Liver (tissue), 9 donors: Measurements from ENCODE around the gene CPN1. TPM values are rescaled to one million over a fixed set of nuclear protein-coding genes. Genes with fewer than 3 reads are reported as not detected.

Experiments
- DNase-seq: peaks from one replicate; pipeline ENCODE4 v3.0.0-alpha.2; 2017; ENCODE audit warnings: low spot score
- H3K27ac ChIP-seq, 2 donors: one replicate each; pipeline ENCODE4 v1.7.0; 2013; ENCODE audit warnings: inconsistent platforms in 2 of 2, low read length in 2 of 2, control low read depth in 1 of 2, low read depth in 1 of 2, mild to moderate bottlenecking in 1 of 2
- H3K27me3 ChIP-seq, 4 donors: one replicate each; pipeline versions ENCODE4 v1.6.1 to v1.7.0; 2013; ENCODE audit warnings: low read length in 3 of 4, inconsistent platforms in 1 of 4, mild to moderate bottlenecking in 1 of 4, moderate library complexity in 1 of 4; ENCODE audit not compliant: control insufficient read depth in 4 of 4, insufficient read depth in 4 of 4
- H3K36me3 ChIP-seq, 4 donors: one replicate each; pipeline versions ENCODE4 v1.6.1 to v1.7.0; 2013; ENCODE audit warnings: low read length in 3 of 4, mild to moderate bottlenecking in 3 of 4, low read depth in 1 of 4, moderate library complexity in 1 of 4; ENCODE audit not compliant: control insufficient read depth in 4 of 4, insufficient read depth in 3 of 4
- H3K4me1 ChIP-seq, 4 donors: one replicate each; pipeline versions ENCODE4 v1.6.1 to v1.7.0; 2013; ENCODE audit warnings: low read length in 3 of 4, mild to moderate bottlenecking in 3 of 4, moderate library complexity in 1 of 4; ENCODE audit not compliant: control insufficient read depth in 4 of 4, insufficient read depth in 4 of 4
- H3K4me3 ChIP-seq, 3 donors: one replicate each; pipeline versions ENCODE4 v1.6.1 to v1.7.0; 2013; ENCODE audit warnings: low read length in 3 of 3, control low read depth in 1 of 3, low read depth in 1 of 3, mild to moderate bottlenecking in 1 of 3
- H3K9ac ChIP-seq, 2 donors: one replicate each; pipeline ENCODE4 v1.7.0; 2013; ENCODE audit warnings: low read length in 2 of 2, mild to moderate bottlenecking in 2 of 2, moderate library complexity in 2 of 2, control low read depth in 1 of 2, low read depth in 1 of 2
- H3K9me3 ChIP-seq, 4 donors: one replicate each; pipeline versions ENCODE4 v1.6.1 to v1.7.0; 2013; ENCODE audit warnings: low read length in 3 of 4; ENCODE audit not compliant: control insufficient read depth in 4 of 4
- EGR1 ChIP-seq, 2 donors: IDR thresholded peaks; 2 replicates each; pipeline ENCODE4 v1.6.1; 2016 to 2018; ENCODE audit warnings: antibody characterized with exemption in 2 of 2, low read depth in 2 of 2
- FOXA1 ChIP-seq: IDR thresholded peaks from 2 replicates; pipeline ENCODE4 v1.6.1; 2016; ENCODE audit warnings: antibody characterized with exemption
- GABPA ChIP-seq, 2 donors: IDR thresholded peaks in 1 of 2; conservative IDR thresholded peaks in 1 of 2; 2 replicates each; pipeline ENCODE4 v1.6.1; 2016; ENCODE audit warnings: antibody characterized with exemption in 2 of 2, mild to moderate bottlenecking in 1 of 2, moderate library complexity in 1 of 2
- HNF4A ChIP-seq, 2 donors: conservative IDR thresholded peaks; 2 replicates each; pipeline ENCODE4 v1.6.1; 2016; ENCODE audit warnings: antibody characterized with exemption in 2 of 2, mild to moderate bottlenecking in 2 of 2
- NR2F2 ChIP-seq: IDR thresholded peaks from 2 replicates; pipeline ENCODE4 v1.6.1; 2016; ENCODE audit warnings: antibody characterized with exemption
- RXRA ChIP-seq, 2 donors: IDR thresholded peaks; 2 replicates each; pipeline ENCODE4 v1.6.1; 2017 to 2018; ENCODE audit warnings: antibody characterized with exemption in 2 of 2, mild to moderate bottlenecking in 1 of 2
- WGBS: extraction: QIAGEN DNeasy Blood & Tissue Kit; methylation state at CpG from one replicate; pipeline ENCODE4 v1.1.7; 2013; 5-methylcytosine and 5-hydroxymethylcytosine counted together
- polyA plus RNA-seq, 2 donors: library from polyadenylated mRNA; stranded (reverse) in 1 of 2; unstranded in 1 of 2; fragments of 200-250 nt in 1 of 2; fragments of >200 nt in 1 of 2; fragmentation: Nextera tagmentation in 1 of 2; extraction: Ambion mirVana in 1 of 2; gene quantifications; one replicate each; pipeline versions ENCODE4 v1.2.1 to v1.2.3, GENCODE V29; 2013 to 2015
- total RNA-seq, 2 donors: library from RNA; depleted of rRNA; stranded (reverse); fragments of >200 nt; gene quantifications; one replicate each; pipeline ENCODE4 v1.2.3, GENCODE V29; 2014
- TF ChIP-seq, protein P1 (sequence below): IDR thresholded peaks from 2 replicates; pipeline ENCODE4 v1.6.1; 2016; ENCODE audit warnings: antibody characterized with exemption, mild to moderate bottlenecking
- TF ChIP-seq, protein P2 (sequence below): fragments of 150-350 bp; IDR thresholded peaks from 2 replicates; pipeline ENCODE4 v1.5.1; 2017; ENCODE audit warnings: improper control_type of control experiment, low read depth, low read length; ENCODE audit not compliant: missing input control
- TF ChIP-seq, protein P3 (sequence below): IDR thresholded peaks from 2 replicates; pipeline ENCODE4 v1.6.1; 2016; ENCODE audit warnings: antibody characterized with exemption
- TF ChIP-seq, protein P4 (sequence below): IDR thresholded peaks from 2 replicates; pipeline ENCODE4 v1.6.1; 2016; ENCODE audit warnings: antibody characterized with exemption
- donor health status: healthy.
- donor health status: healthy.
- donor health status: healthy.
- donor health status: healthy.
- donor health status: healthy.

Gene CPN1
- total and polyA plus RNA-seq, 4 donors = 30.4 to 119 (median 96.8) TPM

DNA sequence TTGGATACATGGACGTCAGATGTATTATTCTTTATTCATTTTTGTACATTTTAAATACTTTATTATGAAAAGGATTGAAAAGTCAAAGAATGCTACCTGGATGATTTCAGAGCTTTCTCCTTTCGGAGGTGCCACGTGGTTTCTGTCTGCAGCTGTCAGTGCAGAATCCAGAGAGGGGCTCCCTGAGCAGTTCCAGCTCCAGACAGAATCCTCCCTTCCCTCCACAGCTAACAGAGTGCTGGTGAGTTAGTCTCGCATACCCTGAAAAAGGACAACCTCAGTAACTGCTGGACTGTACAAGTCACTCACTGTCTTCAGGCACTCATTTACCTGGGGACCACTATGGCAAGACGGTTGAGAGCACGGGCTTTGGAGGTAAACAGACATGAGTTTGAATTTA is 82.8 kb downstream of the CPN1 start:
- Histone ChIP-seq H3K4me1 (peaks cover 0 to 11% (median 4%) of the 10 kb centered on the region in 4 donors), H3K36me3 (no peaks in the 10 kb centered on the region), H3K9me3 (no peaks in the 10 kb centered on the region), H3K9ac (no peak overlapping the region), H3K27me3 (no peaks in the 10 kb centered on the region), H3K27ac (no peak overlapping the region), H3K4me3 (no peak overlapping the region)
- no peak for DNase-seq
- WGBS = 94% methylated on average over 6 of the region's 6 CpGs
- no peak for TF ChIP-seq NR2F2
- TF ChIP-seq, protein P1, sequence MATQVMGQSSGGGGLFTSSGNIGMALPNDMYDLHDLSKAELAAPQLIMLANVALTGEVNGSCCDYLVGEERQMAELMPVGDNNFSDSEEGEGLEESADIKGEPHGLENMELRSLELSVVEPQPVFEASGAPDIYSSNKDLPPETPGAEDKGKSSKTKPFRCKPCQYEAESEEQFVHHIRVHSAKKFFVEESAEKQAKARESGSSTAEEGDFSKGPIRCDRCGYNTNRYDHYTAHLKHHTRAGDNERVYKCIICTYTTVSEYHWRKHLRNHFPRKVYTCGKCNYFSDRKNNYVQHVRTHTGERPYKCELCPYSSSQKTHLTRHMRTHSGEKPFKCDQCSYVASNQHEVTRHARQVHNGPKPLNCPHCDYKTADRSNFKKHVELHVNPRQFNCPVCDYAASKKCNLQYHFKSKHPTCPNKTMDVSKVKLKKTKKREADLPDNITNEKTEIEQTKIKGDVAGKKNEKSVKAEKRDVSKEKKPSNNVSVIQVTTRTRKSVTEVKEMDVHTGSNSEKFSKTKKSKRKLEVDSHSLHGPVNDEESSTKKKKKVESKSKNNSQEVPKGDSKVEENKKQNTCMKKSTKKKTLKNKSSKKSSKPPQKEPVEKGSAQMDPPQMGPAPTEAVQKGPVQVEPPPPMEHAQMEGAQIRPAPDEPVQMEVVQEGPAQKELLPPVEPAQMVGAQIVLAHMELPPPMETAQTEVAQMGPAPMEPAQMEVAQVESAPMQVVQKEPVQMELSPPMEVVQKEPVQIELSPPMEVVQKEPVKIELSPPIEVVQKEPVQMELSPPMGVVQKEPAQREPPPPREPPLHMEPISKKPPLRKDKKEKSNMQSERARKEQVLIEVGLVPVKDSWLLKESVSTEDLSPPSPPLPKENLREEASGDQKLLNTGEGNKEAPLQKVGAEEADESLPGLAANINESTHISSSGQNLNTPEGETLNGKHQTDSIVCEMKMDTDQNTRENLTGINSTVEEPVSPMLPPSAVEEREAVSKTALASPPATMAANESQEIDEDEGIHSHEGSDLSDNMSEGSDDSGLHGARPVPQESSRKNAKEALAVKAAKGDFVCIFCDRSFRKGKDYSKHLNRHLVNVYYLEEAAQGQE = no peak
- TF ChIP-seq, protein P2, sequence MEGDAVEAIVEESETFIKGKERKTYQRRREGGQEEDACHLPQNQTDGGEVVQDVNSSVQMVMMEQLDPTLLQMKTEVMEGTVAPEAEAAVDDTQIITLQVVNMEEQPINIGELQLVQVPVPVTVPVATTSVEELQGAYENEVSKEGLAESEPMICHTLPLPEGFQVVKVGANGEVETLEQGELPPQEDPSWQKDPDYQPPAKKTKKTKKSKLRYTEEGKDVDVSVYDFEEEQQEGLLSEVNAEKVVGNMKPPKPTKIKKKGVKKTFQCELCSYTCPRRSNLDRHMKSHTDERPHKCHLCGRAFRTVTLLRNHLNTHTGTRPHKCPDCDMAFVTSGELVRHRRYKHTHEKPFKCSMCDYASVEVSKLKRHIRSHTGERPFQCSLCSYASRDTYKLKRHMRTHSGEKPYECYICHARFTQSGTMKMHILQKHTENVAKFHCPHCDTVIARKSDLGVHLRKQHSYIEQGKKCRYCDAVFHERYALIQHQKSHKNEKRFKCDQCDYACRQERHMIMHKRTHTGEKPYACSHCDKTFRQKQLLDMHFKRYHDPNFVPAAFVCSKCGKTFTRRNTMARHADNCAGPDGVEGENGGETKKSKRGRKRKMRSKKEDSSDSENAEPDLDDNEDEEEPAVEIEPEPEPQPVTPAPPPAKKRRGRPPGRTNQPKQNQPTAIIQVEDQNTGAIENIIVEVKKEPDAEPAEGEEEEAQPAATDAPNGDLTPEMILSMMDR = no peak

DNA sequence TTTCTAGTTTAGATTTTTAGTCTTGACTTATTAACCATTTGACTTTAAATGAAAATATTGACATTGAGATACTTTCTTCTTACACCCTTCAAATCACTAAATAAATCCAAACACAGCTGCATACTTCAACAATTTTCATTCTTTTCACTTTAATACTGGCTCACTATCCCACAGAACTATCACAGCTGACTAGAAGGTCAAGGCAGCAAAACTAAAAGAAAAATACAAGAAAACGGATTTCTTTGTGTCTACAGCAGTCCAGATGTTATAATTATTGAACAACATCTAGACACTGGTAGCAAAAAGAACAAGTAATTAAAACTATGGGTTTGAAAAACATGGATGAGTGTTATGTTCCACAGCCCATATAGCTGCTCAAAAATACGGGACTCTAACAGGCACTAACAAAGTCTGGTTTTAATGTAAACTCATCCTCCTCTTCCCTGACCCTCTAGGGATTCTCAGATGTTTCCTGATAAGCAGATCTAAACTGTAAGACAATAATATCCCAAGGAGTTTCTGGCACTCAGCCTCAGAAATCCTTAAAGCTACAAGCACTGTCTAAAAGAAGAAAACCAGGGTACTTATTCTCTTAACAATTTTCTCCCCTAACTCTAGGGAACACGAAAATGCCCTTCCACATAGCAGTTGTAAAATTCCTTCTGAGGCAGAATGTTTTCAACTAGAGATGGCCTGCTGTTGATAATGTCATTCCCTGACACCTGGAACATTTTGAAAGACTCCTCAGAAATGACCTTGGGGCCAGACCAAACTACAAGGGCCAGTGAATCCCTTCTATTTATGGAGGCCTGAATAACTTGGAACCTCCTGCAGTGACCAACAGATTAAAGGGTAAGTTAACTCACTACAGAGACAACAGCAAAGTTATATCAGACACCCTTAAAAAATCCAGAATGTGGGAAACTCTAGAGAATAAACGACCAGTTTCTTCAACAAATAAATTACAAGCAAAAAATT is 84.7 kb downstream of the CPN1 start:
- TF ChIP-seq FOXA1 (no peak), GABPA (IDR thresholded peaks at IDR 0.05 in 1 of 2, conservative IDR thresholded peaks at IDR 0.05 in 1 of 2) (no peak), HNF4A (conservative IDR thresholded peaks at IDR 0.05) (no peak), NR2F2 (no peak), RXRA (IDR thresholded peaks at IDR 0.05) (no peak), EGR1 (IDR thresholded peaks at IDR 0.05; ENCODE audit: low read depth in 2 of 2) (no peak)
- TF ChIP-seq, protein P3, sequence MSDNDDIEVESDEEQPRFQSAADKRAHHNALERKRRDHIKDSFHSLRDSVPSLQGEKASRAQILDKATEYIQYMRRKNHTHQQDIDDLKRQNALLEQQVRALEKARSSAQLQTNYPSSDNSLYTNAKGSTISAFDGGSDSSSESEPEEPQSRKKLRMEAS = no peak
- TF ChIP-seq, protein P4, sequence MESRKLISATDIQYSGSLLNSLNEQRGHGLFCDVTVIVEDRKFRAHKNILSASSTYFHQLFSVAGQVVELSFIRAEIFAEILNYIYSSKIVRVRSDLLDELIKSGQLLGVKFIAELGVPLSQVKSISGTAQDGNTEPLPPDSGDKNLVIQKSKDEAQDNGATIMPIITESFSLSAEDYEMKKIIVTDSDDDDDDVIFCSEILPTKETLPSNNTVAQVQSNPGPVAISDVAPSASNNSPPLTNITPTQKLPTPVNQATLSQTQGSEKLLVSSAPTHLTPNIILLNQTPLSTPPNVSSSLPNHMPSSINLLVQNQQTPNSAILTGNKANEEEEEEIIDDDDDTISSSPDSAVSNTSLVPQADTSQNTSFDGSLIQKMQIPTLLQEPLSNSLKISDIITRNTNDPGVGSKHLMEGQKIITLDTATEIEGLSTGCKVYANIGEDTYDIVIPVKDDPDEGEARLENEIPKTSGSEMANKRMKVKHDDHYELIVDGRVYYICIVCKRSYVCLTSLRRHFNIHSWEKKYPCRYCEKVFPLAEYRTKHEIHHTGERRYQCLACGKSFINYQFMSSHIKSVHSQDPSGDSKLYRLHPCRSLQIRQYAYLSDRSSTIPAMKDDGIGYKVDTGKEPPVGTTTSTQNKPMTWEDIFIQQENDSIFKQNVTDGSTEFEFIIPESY = no peak
- TF ChIP-seq, protein P1 = no peak
- no peak overlapping the region for H3K9ac ChIP-seq
- no peak overlapping the region for H3K4me3 ChIP-seq
- no peak overlapping the region for H3K27ac ChIP-seq
- H3K27me3 ChIP-seq = no peaks in the 10 kb centered on the region
- H3K4me1 ChIP-seq = peaks cover 0 to 13% (median 4%) of the 10 kb centered on the region in 4 donors
- DNase-seq = no peak
- 66% methylated on average over 4 of the region's 4 CpGs for WGBS
- H3K36me3 ChIP-seq = no peaks in the 10 kb centered on the region
- H3K9me3 ChIP-seq = no peaks in the 10 kb centered on the region
